ENCODE measurements around the gene RFX8.

Gene RFX8

DNA sequence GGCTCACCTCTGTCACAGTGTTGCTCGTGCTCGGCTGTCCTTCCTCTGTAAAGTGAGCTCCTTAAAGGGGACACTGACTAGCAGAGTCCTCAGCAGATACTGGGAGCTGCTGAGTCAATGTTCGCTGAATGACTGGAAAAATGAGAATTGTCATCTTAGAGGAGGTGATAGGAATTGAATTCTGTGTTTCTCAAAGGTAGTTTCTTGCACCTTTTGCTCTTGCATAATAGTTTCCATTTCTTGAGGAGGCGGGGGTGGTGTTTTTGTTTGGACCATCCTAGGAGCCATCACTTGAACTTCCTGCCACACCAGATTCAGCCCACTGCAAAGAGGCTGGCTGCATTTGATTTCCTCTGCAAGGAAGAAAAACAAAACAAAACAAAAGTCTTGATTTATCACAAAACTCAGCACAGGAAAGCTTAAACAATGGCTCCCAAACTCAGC, 11.4 kb upstream of the RFX8 start:
- TF ChIP-seq, protein P1, sequence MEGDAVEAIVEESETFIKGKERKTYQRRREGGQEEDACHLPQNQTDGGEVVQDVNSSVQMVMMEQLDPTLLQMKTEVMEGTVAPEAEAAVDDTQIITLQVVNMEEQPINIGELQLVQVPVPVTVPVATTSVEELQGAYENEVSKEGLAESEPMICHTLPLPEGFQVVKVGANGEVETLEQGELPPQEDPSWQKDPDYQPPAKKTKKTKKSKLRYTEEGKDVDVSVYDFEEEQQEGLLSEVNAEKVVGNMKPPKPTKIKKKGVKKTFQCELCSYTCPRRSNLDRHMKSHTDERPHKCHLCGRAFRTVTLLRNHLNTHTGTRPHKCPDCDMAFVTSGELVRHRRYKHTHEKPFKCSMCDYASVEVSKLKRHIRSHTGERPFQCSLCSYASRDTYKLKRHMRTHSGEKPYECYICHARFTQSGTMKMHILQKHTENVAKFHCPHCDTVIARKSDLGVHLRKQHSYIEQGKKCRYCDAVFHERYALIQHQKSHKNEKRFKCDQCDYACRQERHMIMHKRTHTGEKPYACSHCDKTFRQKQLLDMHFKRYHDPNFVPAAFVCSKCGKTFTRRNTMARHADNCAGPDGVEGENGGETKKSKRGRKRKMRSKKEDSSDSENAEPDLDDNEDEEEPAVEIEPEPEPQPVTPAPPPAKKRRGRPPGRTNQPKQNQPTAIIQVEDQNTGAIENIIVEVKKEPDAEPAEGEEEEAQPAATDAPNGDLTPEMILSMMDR (IDR thresholded peaks at IDR 0.05; ENCODE audit: low read depth, low read length, missing control alignments), result no peak
- no peak overlapping the region for H3K4me3 ChIP-seq (ENCODE audit: low read depth, low read length)

DNA sequence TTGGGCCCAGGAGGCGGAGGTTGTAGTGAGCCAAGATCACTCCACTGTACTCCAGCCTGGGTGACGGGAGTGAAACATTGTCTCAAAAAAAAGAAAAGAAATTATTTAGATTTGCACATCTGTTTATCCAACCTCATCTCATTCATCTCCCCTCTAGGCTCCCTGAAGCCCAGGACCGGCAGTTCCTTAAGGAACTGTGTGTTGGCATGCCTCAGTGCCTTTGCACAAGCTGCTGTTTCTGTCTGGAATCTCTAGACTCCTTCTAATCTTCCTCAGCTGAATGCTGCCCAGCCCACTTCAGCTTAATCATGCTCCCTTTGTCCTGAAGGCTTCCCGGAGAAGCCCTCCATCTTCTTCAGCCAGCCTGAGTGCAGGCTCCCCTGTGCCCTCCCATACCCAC, 10.9 kb upstream of the RFX8 start:
- H3K4me3 ChIP-seq (ENCODE audit: low read depth, low read length), result no peak overlapping the region
- DNase-seq (ENCODE audit: low read depth), result no peak
- TF ChIP-seq, protein P1 (IDR thresholded peaks at IDR 0.05; ENCODE audit: low read depth, low read length, missing control alignments), result no peak

More for the DNA sequence above, 11.4 kb upstream of the RFX8 start:
- DNase-seq (ENCODE audit: low read depth), result no peak

DNA sequence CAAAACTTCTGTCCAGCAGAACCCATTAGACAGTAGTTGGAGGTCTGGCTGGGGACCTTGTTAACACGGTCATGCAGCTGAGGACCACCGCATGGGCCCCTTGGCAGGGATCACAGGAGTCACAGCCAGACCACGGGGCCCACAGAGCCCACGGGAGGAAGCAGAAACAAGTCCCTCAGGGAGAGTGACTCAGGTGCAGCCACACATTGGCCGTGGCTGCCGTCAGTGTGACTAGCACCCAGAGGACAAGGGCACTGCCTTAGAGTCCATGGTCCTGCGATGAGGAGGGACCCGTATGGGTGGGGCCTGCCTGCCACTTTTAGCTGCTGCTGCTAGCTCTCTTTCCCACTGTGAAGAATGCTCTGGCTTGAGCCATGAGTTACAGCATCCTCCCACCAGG, 5.9 kb upstream of the RFX8 start:
- no peak for DNase-seq (ENCODE audit: low read depth)
- no peak overlapping the region for H3K4me3 ChIP-seq (ENCODE audit: low read depth, low read length)
- TF ChIP-seq, protein P1 (IDR thresholded peaks at IDR 0.05; ENCODE audit: low read depth, low read length, missing control alignments), result no peak

DNA sequence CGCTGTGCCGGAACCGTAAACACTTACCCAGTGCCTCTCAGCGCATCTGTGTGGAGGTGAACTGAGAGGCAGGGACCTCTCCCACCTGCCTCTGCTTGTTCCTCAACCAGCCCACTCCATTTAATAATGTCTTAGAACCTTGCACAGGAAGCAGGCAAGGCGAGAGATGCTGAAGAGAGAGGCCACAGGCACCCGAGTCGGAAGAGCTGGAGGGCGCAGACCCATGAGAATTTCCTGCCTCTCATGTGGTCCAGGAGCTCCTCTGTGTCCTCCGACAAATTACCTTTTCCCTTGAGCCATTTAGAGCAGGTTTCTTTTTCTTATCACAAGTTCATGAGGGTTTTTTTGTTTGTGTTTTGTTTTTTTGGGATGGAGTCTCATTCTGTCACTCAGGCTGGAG, 4.9 kb upstream of the RFX8 start:
- DNase-seq (ENCODE audit: low read depth), result no peak
- TF ChIP-seq, protein P1 (IDR thresholded peaks at IDR 0.05; ENCODE audit: low read depth, low read length, missing control alignments), result no peak
- H3K4me3 ChIP-seq (ENCODE audit: low read depth, low read length), result no peak overlapping the region

DNA sequence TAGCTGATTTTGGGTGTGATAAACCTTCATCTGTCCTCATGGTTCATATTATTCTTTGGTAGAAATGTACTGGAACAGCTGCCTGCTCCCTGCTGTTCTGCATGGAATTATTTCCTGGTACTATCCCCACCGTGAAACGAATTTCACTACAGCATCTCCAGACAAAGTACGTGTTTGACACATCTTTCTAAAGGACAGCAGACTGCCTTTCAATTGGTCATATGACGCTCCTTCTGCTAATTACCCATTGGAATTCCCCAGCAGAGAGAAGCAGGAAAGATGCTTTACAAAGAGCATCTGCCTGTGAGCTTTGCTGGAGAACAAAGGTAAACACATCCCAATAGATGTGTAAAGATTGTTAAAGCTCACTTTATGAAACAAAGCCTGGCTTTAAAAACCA, 4.4 kb upstream of the RFX8 start:
- no peak overlapping the region for H3K4me3 ChIP-seq (ENCODE audit: low read depth, low read length)
- TF ChIP-seq, protein P1 (IDR thresholded peaks at IDR 0.05; ENCODE audit: low read depth, low read length, missing control alignments), result no peak
- DNase-seq (ENCODE audit: low read depth), result no peak

DNA sequence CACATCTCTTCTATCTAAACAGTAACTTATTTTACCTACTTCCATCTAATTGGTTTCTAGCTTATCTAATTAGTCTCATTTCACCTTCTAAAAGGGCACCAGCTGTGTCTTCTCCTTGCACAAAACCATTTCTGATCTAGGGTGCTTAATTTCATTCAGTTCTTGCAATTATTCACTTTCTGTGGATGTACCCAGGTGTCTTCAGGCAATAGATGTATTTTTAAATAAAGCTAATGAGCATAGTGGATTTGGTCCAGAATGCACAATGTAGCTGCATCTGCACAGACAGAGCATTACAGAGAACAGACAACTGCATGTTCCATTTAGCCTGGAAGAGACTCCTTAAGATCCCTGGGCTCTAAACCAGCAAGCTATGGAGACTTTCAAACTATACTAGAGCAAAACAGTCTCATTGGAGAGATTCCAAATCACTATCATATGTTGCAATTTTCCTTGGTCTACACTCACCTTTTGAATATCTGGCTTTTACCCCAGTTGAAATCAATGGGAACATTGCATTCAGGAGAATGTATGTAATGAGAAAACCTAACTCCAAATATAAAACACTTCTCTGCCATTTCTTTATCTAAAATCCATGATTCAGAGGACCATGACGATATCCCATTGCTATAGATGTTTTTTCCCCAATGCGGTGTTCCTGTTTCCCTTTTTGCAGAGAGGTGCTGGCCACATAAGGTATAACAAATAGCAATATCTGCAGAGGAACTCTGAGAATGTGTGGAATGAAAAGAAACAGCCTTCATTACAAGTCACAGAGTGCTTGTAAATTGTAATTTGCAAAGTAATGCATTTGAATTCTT, 3.5 kb upstream of the RFX8 start:
- TF ChIP-seq, protein P1 (IDR thresholded peaks at IDR 0.05; ENCODE audit: low read depth, low read length, missing control alignments), result no peak
- DNase-seq (ENCODE audit: low read depth), result no peak
- H3K4me3 ChIP-seq (ENCODE audit: low read depth, low read length), result no peak overlapping the region

DNA sequence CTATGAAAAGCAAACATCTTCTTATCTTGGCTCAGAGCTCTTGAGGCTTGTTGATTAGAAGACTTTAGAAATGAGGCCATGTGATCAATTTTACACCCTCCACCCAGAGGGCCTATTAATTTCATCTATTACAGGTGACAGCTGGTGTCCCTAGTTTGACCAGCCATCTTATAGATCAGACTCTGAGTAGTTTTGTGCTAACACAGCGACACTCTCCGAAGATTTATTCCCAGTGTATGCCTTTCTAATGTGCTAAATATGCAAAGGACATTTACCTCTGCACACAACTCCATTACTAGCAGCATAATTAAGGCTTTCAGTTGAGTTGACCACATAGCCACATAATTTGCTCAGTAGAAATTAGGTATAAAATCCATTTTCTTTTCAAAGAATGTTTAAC, 2.6 kb upstream of the RFX8 start:
- TF ChIP-seq, protein P1 (IDR thresholded peaks at IDR 0.05; ENCODE audit: low read depth, low read length, missing control alignments), result no peak
- DNase-seq (ENCODE audit: low read depth), result no peak
- H3K4me3 ChIP-seq (ENCODE audit: low read depth, low read length), result no peak overlapping the region
